ENCODE results near the gene OR2A14. TPM values are rescaled to one million over a fixed set of nuclear protein-coding genes. Genes with fewer than 3 reads are reported as not detected.

Gene OR2A14
- total RNA-seq: not detected
- long read RNA-seq: 0 reads

GRCh38 chr7:144122876-144123275, at the start of gene OR2A14:
Gene OR2A14 (plus strand): TSS chr7:144123176. CDS start chr7:144129113, 5,937 bp downstream.
- Histone ChIP-seq H3K36me3 (no peaks in the 10 kb centered on the region), H3K4me1 (no peaks in the 10 kb centered on the region), H3K27ac (no peak within 1 kb of the TSS), H3K4me3 (no peak within 1 kb of the TSS), H3K9me3 (no peaks in the 10 kb centered on the region), H3K27me3 (ENCODE audit: low read depth) (no peaks in the 10 kb centered on the region)
- intact Hi-C loops (cut with DNase I): no loop called here
- DNase-seq: no peak
- no peak for TF ChIP-seq CTCF (IDR thresholded peaks at IDR 0.05)
- no peak for ATAC-seq

GRCh38 chr7:144074374-144074773, 48.6 kb upstream of the OR2A14 start:
- no peak overlapping the region for H3K4me3 ChIP-seq

GRCh38 chr7:144085978-144086377, 37.0 kb upstream of the OR2A14 start, which contains the start of gene OR2A12:
Gene OR2A12 (plus strand): TSS chr7:144086278. CDS start chr7:144095108, 8,830 bp downstream.
- no peaks in the 10 kb centered on the region for H3K27me3 ChIP-seq (ENCODE audit: low read depth)
- no peak for DNase-seq
- no peak within 1 kb of the TSS for H3K4me3 ChIP-seq
- H3K27ac ChIP-seq: no peak within 1 kb of the TSS
- no peaks in the 10 kb centered on the region for H3K4me1 ChIP-seq
- intact Hi-C loops (cut with DNase I): no loop called here
- peaks cover 5% of the 10 kb centered on the region for H3K9me3 ChIP-seq
- TF ChIP-seq CTCF (IDR thresholded peaks at IDR 0.05): no peak
- no peak for ATAC-seq
- H3K36me3 ChIP-seq: no peaks in the 10 kb centered on the region

More at GRCh38 chr7:144074374-144074773, 48.6 kb upstream of the OR2A14 start:
- Histone ChIP-seq H3K9me3 (no peaks in the 10 kb centered on the region), H3K27ac (no peak overlapping the region), H3K4me1 (no peaks in the 10 kb centered on the region), H3K36me3 (no peaks in the 10 kb centered on the region), H3K27me3 (ENCODE audit: low read depth) (no peaks in the 10 kb centered on the region)
- no peak for DNase-seq
- intact Hi-C loops (cut with DNase I): no loop called here
- ATAC-seq: no peak
- no peak for TF ChIP-seq CTCF (IDR thresholded peaks at IDR 0.05)

- Histone ChIP-seq H3K4me1 (no peaks in the 10 kb centered on the region), H3K36me3 (no peaks in the 10 kb centered on the region), H3K27ac (no peak overlapping the region), H3K9me3 (peaks cover 7% of the 10 kb centered on the region), H3K27me3 (ENCODE audit: low read depth) (no peaks in the 10 kb centered on the region), H3K4me3 (no peak overlapping the region)
- no peak for DNase-seq
- ATAC-seq: no peak
- no peak for TF ChIP-seq CTCF (IDR thresholded peaks at IDR 0.05)
- intact Hi-C loops (cut with DNase I): no loop called here
Observed at GRCh38 chr7:144086730-144087129, 36.2 kb upstream of the OR2A14 start.

GRCh38 chr7:144087230-144087629, 35.7 kb upstream of the OR2A14 start:
- ATAC-seq (no peak), DNase-seq (no peak)
- no peaks in the 10 kb centered on the region for H3K36me3 ChIP-seq
- H3K27me3 ChIP-seq (ENCODE audit: low read depth): no peaks in the 10 kb centered on the region
- no peak overlapping the region for H3K4me3 ChIP-seq
- H3K27ac ChIP-seq: no peak overlapping the region
- H3K9me3 ChIP-seq: peaks cover 7% of the 10 kb centered on the region
- H3K4me1 ChIP-seq: no peaks in the 10 kb centered on the region
- TF ChIP-seq CTCF (IDR thresholded peaks at IDR 0.05): no peak
- intact Hi-C loops (cut with DNase I): no loop called here

GRCh38 chr7:144090667-144091066, 32.3 kb upstream of the OR2A14 start:
- ATAC-seq (no peak), DNase-seq (no peak)
- Histone ChIP-seq H3K4me3 (no peak overlapping the region), H3K36me3 (no peaks in the 10 kb centered on the region), H3K27me3 (ENCODE audit: low read depth) (peaks cover 6% of the 10 kb centered on the region), H3K27ac (no peak overlapping the region), H3K4me1 (no peaks in the 10 kb centered on the region), H3K9me3 (peaks cover 7% of the 10 kb centered on the region)
- TF ChIP-seq CTCF (IDR thresholded peaks at IDR 0.05): no peak
- intact Hi-C loops (cut with DNase I): no loop called here
